NCI-H1417 (cell line): ENCODE data around the gene EXOC1L.
"Not testable (repeated sequence)": the region's sequence is repeated elsewhere in the genome, so short reads cannot be mapped to it uniquely, and the experiment has no call there.

ENCODE experiments used
- DNase-seq, 3 experiments: peaks; one replicate each; lab custom pipeline; 2025; lab: John Stamatoyannopoulos, UW

EXOC1L gene

DNA sequence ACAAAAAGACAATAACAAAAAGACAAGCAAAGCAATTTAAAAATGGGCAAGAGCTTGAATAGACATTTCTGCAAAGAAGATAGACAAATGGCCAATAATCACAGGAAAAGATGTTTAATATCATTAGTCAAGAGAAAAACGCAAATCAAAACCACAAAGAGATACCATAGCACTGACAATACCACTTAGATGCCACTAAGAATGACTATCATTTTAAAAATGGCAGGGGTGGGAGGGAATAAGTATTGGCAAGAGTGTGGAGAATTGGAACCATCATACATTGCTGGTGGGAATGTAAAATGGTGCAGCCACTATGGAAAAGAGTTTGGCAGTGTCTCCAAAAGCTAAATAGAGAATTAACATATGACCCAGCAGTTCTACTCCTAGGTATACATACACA lies 18.8 kb downstream of the EXOC1L start:
- DNase-seq, result no peak

- no peak for DNase-seq
These were observed 19.4 kb downstream of the EXOC1L start for GRCh38 chr4:55838952-55839351.

GRCh38 chr4:55840956-55841355 lies 21.4 kb downstream of the EXOC1L start:
- DNase-seq, result no peak

GRCh38 chr4:55841373-55842239 lies 22.0 kb downstream of the EXOC1L start:
- DNase-seq, result peak in 1 of 3 experiments; percentile 27

DNA sequence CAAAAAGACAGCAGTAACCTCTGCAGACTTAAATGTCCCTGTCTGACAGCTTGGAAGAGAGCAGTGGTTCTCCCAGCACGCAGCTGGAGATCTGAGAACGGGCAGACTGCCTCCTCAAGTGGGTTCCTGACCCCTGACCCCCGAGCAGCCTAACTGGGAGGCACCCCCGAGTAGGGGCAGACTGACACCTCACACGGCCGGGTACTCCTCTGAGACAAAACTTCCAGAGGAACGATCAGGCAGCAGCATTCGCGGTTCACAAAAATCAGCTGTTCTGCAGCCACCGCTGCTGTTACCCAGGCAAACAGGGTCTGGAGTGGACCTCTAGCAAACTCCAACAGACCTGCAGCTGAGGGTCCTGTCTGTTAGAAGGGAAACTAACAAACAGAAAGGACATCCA lies 22.7 kb downstream of the EXOC1L start:
- DNase-seq, result not testable (repeated sequence)

DNA sequence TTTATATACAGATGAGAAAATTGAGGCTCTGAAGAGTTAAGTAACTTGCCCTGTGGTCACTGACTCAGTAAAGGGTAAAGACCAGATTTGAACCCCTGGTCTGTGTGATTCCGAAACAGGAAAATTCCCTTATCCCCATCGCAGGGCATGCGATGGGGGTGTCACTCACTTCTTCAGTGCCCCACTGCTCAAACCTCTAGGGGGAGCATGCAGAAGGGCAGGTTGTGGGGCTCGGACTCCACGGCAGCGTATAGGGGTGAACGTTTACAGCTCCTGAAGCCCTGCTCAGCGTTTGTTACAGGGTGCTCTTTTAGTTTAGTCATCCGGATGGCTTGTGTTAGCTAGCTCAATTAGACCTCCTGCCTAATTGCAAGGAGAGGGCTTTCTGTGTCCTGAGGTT lies 30.1 kb downstream of the EXOC1L start:
- DNase-seq, result no peak

DNA sequence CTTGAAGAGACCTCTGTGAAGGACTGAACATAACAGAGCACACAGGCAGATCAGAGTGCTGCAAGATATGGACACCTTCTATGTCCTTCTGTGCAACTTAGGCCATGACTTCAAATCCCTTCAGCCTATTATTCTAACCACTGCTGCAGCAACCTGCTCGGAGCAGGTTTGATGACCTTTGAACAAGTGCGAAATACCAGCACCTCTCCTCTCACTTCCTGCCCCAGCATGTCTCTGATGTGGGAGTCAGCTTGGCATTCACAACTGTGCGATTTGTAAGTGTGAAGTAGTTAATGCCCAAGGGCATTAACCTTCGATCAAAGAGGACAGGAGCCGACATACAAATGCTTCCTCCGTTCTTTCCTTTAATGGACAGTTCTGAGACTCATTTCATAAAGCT lies 32.3 kb downstream of the EXOC1L start:
- no peak for DNase-seq

DNA sequence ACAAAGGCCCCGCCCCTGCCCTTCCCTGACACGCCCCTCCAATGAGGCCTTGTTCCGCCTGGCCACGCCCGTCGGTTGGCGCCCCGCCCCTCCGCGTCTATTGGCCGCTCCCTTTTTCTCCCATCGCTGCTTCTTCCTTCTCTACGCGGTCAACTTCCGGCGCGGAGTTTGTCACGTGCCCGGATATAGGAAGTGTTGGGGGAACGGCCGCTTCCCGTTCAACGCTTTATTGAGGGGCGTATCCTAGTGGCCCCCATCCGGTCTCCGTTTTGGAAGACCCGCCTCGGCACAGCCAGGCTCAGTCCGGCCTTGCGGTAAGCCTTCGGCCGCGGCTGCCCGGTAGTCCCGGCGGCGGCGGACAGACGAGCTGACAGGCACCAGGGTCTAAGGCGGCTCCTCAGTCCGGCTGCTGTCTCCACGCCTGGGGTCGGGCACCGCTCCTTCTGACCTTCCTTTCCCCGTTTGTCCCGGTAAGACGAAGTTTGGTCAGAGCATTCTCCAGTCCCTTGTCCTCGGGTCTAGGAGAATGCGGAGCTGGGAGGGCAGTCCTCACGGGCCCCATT lies 34.0 kb downstream of the EXOC1L start, which contains the start of gene EXOC1:
Gene EXOC1, plus strand, starts transcription at position 165 of the 563 bp plus-strand sequence. CDS start 4,676 bp downstream, outside the sequence.
- DNase-seq, result peak; percentile 94 to 99 (median 98)

DNA sequence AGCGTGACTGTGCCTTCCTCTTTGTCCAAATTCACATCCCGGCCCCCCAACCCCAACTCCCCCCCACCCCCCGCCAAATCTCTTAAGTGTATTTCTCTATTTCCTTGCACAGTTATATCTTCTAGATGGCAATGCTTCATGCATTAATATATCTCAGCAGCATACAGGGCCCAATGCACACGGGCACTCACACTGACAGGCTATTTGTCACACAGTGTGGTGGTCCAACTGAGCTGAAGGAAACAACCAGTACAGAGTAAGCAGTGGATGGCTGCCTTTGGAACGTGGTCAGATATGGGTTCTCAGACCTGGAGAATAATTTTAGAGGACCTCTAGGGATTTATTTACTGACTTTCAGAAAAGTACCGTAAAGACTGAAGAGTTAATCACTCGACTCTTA lies 34.5 kb downstream of the EXOC1L start:
- DNase-seq, result peak in 1 of 3 experiments; percentile 32

DNA sequence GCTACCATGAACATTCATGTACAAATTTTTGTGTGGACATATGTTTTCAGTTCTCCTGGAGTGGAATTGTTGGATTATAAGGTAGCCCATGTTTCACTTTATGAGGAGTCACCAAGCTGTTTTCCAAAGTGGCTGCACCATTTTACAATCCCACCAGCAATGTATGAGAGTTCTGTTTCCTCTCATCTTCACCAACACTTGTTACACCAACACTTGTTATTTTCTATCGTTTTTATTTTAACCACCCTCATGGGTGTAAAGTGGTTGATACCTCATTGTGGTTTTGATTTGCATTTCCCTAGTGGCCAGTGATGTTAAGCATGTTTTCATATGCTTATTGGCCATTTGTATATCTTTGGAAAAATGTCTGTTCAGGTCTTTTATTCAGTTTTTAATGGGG lies 38.0 kb downstream of the EXOC1L start:
- DNase-seq, result no peak

DNA sequence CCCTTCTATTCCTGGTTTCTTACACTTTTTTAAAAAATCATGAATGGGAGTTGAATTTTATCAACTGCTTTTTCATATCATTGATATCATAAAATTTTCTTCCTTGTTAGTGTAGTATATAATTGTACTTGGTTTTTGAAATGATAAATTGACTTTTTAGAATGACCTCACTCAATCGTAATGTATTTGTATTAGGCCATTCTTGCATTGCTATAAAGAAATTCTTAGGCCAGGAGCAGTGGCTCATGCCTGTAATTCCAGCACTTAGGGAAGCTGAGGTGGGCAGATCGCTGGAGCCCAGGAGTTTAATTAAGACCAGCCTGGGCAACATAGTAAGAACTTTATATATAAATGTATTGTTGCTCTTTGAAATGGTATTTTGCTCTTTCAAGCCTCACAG lies 40.1 kb downstream of the EXOC1L start:
- DNase-seq, result no peak

DNA sequence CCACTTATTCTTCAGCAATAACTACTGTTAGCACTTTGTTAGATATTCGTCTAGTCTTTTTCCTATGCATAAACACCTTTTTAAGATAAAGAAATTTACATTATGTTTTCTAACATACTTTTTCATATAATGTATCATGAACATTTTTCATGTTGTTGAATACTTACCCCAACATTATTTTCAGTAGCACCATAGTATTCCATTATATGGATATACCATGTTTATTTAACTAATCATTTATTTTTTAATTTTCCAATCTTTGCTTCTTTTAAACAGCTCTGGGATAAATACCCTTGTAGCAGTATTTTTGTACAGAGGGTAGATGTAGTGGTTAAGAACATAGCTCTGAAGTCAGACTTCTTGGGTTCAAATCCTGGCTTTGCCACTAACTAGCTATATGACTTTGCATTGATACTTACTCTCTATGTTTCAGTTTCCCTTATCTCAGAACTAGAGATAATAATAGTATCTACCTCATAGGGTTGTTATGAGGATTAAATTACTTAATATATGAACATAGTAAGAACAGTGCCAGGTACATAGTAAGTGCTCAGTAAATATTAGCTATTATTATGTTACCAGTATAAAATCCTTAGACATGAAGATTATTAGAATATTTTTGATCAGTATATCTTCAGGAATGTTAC lies 45.1 kb downstream of the EXOC1L start:
- no peak for DNase-seq

GRCh38 chr4:55865228-55865806 lies 45.7 kb downstream of the EXOC1L start:
- DNase-seq, result no peak

- DNase-seq, result no peak
These were observed 46.8 kb downstream of the EXOC1L start for GRCh38 chr4:55866290-55866907.

GRCh38 chr4:55866973-55867574 lies 47.5 kb downstream of the EXOC1L start:
- peak; percentile 14 to 74 (median 61) for DNase-seq

- DNase-seq, result no peak
These were observed 49.0 kb downstream of the EXOC1L start for GRCh38 chr4:55868581-55869090.

GRCh38 chr4:55871299-55871800 lies 51.8 kb downstream of the EXOC1L start:
- DNase-seq, result no peak

DNA sequence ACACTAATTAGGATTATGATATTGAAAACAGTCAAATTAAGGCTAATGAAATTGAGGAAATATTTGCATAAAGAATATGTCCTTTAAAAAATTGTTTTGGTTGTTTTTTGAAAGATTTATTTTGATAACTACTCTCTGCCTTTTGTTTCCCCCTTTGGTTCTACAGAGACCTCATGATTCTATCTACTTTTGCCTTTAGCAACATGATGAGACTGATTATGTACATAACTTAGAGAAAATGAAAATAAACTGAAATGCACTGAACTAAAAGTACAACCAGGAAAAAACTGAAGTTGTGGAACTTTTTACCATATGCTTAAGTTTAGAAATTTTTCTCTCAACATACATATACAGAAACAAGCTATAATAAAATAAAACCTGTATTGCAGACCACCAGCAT lies 55.2 kb downstream of the EXOC1L start:
- DNase-seq, result no peak

DNA sequence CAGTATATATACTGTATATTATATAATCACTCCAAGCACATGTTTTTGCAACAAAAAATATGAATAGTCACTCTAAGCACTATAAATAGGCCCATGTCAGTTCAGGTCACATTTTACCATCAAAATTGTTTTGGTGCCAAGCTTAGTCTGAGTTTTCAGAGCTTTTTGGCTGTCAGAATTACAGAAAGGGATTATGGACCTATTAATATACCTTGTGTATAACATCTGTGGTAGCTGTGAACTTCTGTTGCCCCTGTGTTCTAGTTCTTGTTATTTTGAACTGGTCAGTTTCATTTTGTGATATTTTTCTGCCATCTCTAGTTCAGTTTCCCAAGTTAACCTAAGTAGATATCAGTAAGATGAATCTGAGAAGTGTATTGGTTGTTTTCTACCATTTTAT lies 56.8 kb downstream of the EXOC1L start:
- DNase-seq, result no peak

- DNase-seq, result no peak
These were observed 59.6 kb downstream of the EXOC1L start for GRCh38 chr4:55879224-55879623.

DNA sequence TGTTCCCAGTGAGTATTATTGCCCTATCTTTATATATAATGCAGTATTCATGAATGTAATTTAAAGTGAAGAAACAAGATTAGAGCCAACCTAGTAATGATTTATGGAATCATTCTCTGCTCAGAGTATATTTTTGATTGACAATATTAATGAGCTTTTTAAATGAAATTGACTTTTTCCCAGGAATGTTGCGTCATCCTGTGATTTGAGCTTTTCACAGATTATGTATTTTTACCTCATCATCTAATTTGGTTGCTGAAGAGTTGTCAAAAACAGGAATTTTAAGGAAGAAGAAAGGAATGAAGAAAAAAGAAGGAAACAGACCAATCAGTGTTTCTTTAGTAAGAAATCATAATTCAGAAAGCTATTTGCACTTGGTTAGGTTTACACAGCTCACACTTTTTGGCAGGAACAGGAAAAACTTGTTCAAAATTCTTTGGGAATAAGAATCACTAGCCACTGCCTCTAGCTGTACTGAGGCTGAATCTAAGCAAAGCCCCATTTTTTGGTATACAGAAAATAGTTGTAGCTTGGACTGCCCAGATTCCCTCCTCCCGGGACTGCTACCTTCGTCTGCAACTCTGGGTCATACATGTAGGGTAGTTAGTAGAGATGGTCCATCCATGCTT lies 61.2 kb downstream of the EXOC1L start:
- no peak for DNase-seq
